Spleen (tissue), 11 donors: ENCODE data around the gene IZUMO4. TPM values are rescaled to one million over a fixed set of nuclear protein-coding genes. Genes with fewer than 3 reads are reported as not detected.

ENCODE experiments used
- DNase-seq: peaks from one replicate; pipeline ENCODE4 v3.0.0-alpha.2; 2020
- H3K27ac ChIP-seq, 8 donors: fragments of 200-600 bp; sonication (generic) in 7 of 8; 1 replicate in 4 of 8; 2 replicates in 4 of 8; pipeline versions ENCODE4 v1.5.0 to v1.8.0; 2016 to 2021; ENCODE audit warnings: inconsistent platforms in 4 of 8, mild to moderate bottlenecking in 4 of 8, moderate library complexity in 1 of 8
- H3K27me3 ChIP-seq, 7 donors: fragments of 200-600 bp; sonication (generic) in 6 of 7; replicated peaks in 1 of 7; 1 replicate in 4 of 7; 2 replicates in 3 of 7; pipeline versions ENCODE4 v1.5.0 to v1.8.0; 2016 to 2021; ENCODE audit warnings: inconsistent platforms in 3 of 7, mild to moderate bottlenecking in 1 of 7
- H3K36me3 ChIP-seq, 6 donors: fragments of 200-600 bp; sonication (generic) in 5 of 6; 1 replicate in 4 of 6; 2 replicates in 2 of 6; pipeline versions ENCODE4 v1.5.0 to v1.8.0; 2016 to 2021; ENCODE audit warnings: inconsistent platforms in 2 of 6
- H3K4me1 ChIP-seq, 6 donors: fragments of 200-600 bp; sonication (generic) in 5 of 6; 1 replicate in 3 of 6; 2 replicates in 3 of 6; pipeline versions ENCODE4 v1.5.0 to v1.8.0; 2016 to 2021; ENCODE audit warnings: inconsistent platforms in 3 of 6
- H3K4me3 ChIP-seq, 8 donors: fragments of 200-600 bp; sonication (generic) in 7 of 8; 1 replicate in 4 of 8; 2 replicates in 4 of 8; pipeline versions ENCODE4 v1.5.0 to v1.8.0; 2016 to 2021; ENCODE audit warnings: inconsistent platforms in 4 of 8, mild to moderate bottlenecking in 4 of 8, moderate library complexity in 2 of 8
- H3K9me3 ChIP-seq, 8 donors: fragments of 200-600 bp; sonication (generic) in 7 of 8; 1 replicate in 4 of 8; 2 replicates in 4 of 8; pipeline versions ENCODE4 v1.5.0 to v1.8.0; 2016 to 2021; ENCODE audit warnings: inconsistent platforms in 4 of 8
- POLR2A ChIP-seq, 3 donors: fragments of 450-650 bp; IDR thresholded peaks; one replicate each; pipeline ENCODE4 v1.5.1; 2017; ENCODE audit warnings: antibody characterized with exemption in 3 of 3, mild to moderate bottlenecking in 1 of 3
- POLR2AphosphoS5 ChIP-seq, 3 donors: sonication (generic); formaldehyde crosslinking; IDR thresholded peaks; one replicate each; pipeline ENCODE4 v1.5.1; 2017; ENCODE audit warnings: antibody characterized with exemption in 3 of 3
- WGBS, 5 donors: extraction: QIAGEN DNeasy Blood & Tissue Kit in 3 of 5; methylation state at CpG; one replicate each; pipeline versions ENCODE4 v1.1.5 to v1.1.7; 2013 to 2018; 5-methylcytosine and 5-hydroxymethylcytosine counted together
- intact Hi-C: fragments of 100-400 bp; cut with DNase I; formaldehyde crosslinking; loops from one replicate; pipeline ENCODE4 v1.15.0; 2023; ENCODE audit warnings: low total_unique reads
- polyA plus RNA-seq, 3 donors: library from polyadenylated mRNA; stranded (reverse); fragments of 200-250 nt; gene quantifications; one replicate each; pipeline ENCODE4 v1.2.1, GENCODE V29; 2013
- total RNA-seq, 7 donors: library from RNA; depleted of rRNA in 3 of 7; stranded (reverse); fragments of >200 nt in 3 of 7; fragmentation: NEBNext Ultra II Directional in 4 of 7; extraction: Animal tissue kit (Norgen Biotek cat#: 25700) in 4 of 7; gene quantifications; one replicate each; pipeline versions ENCODE4 v1.1.0 to v1.2.1, GENCODE V29; 2016 to 2021
- TF ChIP-seq, protein P1 (sequence below), 11 experiments: fragments of 200-600 bp in 7 of 11; fragments of 450-650 bp in 4 of 11; sonication (generic) in 4 of 11; IDR thresholded peaks in 8 of 11; conservative IDR thresholded peaks in 3 of 11; 1 replicate in 7 of 11; 2 replicates in 4 of 11; pipeline versions ENCODE4 v1.4.0 to v1.8.0; 2016 to 2021; ENCODE audit warnings: antibody characterized with exemption in 11 of 11, inconsistent platforms in 4 of 11, mild to moderate bottlenecking in 1 of 11
- donor health status: healthy with polysubstance abuse.
- donor health status: DM: no; HTN: no; CAD: no; lungs with moderate emphysema.
- donor health status: DM: no; HTN: no; CAD: no.
- donor health status: Bipolar disorder and iron deficiency.
- donor health status: healthy.
- donor health status: DM: no; HTN: no; CAD: no.
- donor health status: DM: yes; HTN: yes; CAD: no.

Gene IZUMO4
- total and polyA plus RNA-seq, 10 donors = 1.9 to 25.9 (median 5.7) TPM

DNA sequence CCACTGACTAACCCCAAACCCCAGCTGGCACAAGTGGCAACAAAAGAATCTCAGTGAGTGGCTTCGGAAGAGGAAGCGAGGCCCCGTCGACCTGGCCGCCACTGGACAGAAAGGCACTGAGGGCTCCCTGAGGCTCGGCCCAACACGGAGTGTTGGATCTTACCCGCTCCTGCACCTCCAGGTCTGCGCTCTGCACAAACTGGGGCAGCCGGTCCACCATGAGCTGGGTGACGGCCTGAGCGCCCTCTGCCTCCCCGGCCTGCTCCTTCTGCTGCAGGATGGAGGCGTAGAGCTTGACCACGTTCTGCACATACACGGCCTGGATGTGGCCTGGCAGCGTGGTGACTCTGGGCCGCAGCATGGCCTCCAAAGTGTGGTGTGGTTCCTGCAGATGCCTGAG lies 21.7 kb downstream of the IZUMO4 start:
- Histone ChIP-seq H3K27me3 (no peaks in the 10 kb centered on the region), H3K27ac (no peak overlapping the region), H3K4me3 (no peak overlapping the region), H3K4me1 (peaks cover 0 to 5% (median 0%) of the 10 kb centered on the region in 6 donors), H3K36me3 (peaks cover 9 to 100% (median 99%) of the 10 kb centered on the region in 6 donors), H3K9me3 (no peaks in the 10 kb centered on the region)
- DNase-seq = peak; percentile 62
- 83 to 100% (median 94%) methylated on average over 5 to 18 of the region's 18 CpGs for WGBS, 5 donors
- intact Hi-C loops = no loop called here
- TF ChIP-seq, protein P1, sequence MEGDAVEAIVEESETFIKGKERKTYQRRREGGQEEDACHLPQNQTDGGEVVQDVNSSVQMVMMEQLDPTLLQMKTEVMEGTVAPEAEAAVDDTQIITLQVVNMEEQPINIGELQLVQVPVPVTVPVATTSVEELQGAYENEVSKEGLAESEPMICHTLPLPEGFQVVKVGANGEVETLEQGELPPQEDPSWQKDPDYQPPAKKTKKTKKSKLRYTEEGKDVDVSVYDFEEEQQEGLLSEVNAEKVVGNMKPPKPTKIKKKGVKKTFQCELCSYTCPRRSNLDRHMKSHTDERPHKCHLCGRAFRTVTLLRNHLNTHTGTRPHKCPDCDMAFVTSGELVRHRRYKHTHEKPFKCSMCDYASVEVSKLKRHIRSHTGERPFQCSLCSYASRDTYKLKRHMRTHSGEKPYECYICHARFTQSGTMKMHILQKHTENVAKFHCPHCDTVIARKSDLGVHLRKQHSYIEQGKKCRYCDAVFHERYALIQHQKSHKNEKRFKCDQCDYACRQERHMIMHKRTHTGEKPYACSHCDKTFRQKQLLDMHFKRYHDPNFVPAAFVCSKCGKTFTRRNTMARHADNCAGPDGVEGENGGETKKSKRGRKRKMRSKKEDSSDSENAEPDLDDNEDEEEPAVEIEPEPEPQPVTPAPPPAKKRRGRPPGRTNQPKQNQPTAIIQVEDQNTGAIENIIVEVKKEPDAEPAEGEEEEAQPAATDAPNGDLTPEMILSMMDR (IDR thresholded peaks at IDR 0.05 in 8 of 11, conservative IDR thresholded peaks at IDR 0.05 in 3 of 11) = no peak
- TF ChIP-seq POLR2AphosphoS5 (IDR thresholded peaks at IDR 0.05) (peak in 1 of 3 donors; percentile 50), POLR2A (IDR thresholded peaks at IDR 0.05) (no peak)

DNA sequence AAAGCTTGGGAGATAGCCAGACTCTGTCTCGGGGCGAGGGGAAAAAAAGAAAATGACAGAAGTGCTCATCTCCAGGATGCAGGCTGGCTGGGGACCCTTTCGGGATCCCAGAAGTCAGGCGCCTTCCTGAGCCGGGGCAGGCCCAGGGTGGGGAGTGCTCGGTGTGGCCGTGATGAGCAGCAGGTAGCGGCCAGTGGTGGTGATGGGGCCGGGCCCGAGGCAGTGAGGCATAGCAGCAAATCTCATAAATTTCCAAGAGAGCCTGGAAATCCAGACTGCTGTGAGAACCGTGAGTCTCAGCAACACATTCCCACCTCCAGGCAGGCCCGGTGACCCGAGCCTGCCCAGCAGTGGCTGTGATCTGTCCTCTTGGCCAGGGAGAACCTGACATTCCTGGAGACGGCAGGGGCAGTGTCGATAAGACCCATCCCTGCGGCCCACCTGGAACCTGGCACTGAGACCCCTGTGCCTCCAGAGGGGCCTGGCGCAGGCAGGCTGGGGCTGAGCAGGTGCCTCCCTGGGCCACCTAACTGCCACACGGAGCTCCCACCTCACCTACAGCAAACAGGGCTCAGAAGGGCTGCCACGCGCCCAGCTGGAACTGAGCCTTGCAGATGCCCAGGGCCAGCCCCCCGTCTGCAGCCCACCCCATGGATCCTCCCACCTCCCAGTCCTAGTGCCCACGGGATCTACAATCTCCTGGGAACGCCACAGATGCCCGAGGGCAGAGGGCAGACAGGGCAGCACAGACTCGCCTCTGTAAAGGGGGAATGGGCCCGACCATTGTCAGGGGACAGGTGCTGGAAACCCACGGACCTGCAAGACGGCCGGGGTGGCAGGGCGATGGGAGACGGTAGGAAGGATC lies 23.4 kb downstream of the IZUMO4 start:
- DNase-seq = no peak
- no peak overlapping the region for H3K27ac ChIP-seq
- 90 to 96% (median 94%) methylated on average over 24 to 31 of the region's 31 CpGs for WGBS, 5 donors

DNA sequence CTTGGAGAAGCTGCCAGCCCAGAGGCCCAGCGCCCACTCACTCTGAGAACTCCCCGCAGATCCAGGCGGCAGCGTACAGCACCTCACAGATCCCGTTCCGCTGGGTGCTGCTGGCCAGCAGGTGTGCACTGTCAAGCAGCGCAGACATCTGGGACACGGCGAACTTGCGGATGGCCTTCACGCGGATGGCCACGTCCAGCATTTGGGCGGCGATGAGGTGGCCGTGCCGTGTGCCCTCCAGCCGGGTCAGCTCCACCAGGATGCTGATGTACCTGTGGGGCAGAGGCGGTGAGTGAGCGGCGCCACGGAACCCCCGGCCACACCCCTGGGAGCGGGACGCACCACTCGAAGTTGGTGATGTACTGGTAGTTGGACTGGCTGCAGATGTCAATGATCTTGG lies 24.1 kb downstream of the IZUMO4 start:
- no peak for DNase-seq
- Histone ChIP-seq H3K27ac (no peak overlapping the region), H3K4me3 (no peak overlapping the region), H3K9me3 (no peaks in the 10 kb centered on the region), H3K27me3 (no peaks in the 10 kb centered on the region), H3K36me3 (peaks cover 7 to 100% (median 98%) of the 10 kb centered on the region in 6 donors), H3K4me1 (peaks cover 0 to 5% (median 0%) of the 10 kb centered on the region in 6 donors)
- intact Hi-C loops = no loop called here
- no peak for TF ChIP-seq POLR2A (IDR thresholded peaks at IDR 0.05)
- TF ChIP-seq POLR2AphosphoS5 (IDR thresholded peaks at IDR 0.05) = peak in 1 of 3 donors; percentile 51
- WGBS, 5 donors = 96 to 98% (median 97%) methylated on average over 8 to 26 of the region's 26 CpGs

More for the DNA sequence above, 23.4 kb downstream of the IZUMO4 start:
- intact Hi-C loops = no loop called here
- H3K27me3 ChIP-seq = no peaks in the 10 kb centered on the region
- no peak for TF ChIP-seq POLR2AphosphoS5 (IDR thresholded peaks at IDR 0.05)
- TF ChIP-seq, protein P1 (IDR thresholded peaks at IDR 0.05 in 8 of 11, conservative IDR thresholded peaks at IDR 0.05 in 3 of 11) = no peak
- TF ChIP-seq POLR2A (IDR thresholded peaks at IDR 0.05) = no peak
- H3K4me3 ChIP-seq = no peak overlapping the region
- peaks cover 0 to 5% (median 0%) of the 10 kb centered on the region in 6 donors for H3K4me1 ChIP-seq
- H3K36me3 ChIP-seq = peaks cover 9 to 100% (median 98%) of the 10 kb centered on the region in 6 donors
- no peaks in the 10 kb centered on the region for H3K9me3 ChIP-seq

DNA sequence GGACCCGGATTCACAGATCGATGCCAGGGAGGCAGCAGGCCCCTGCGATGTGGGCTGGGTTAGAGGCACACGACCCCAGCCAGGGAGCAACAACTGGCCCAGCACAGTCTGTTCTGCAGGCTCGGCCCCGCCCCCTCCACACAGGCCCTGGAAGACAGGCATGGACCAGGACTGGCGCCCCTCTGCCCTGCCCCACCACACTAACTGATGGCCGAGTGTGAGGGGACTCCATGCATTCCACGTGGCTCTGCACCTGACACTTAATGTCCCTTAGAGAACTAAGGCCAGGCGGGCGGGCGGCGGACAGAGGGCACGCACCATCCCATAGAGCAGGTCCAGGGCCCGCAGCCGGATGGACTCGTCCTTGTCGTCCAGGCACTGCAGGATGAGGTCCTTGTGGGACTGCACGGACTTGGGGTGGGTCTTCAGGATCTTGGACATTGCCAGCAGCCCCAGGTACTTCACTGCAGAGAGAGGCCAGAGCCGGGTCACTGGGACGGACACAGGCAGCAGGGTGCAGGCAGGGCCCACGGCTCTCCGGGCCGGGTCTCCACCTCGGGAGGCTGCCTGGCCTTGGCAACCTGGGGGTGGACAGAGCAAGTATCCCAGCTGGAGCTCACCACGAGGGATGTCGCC lies 24.8 kb downstream of the IZUMO4 start:
- H3K27me3 ChIP-seq = no peaks in the 10 kb centered on the region
- H3K27ac ChIP-seq = no peak overlapping the region
- no peak overlapping the region for H3K4me3 ChIP-seq
- whole genome bisulfite sequencing, 5 donors = 93 to 96% (median 95%) methylated on average over 20 to 27 of the region's 27 CpGs
- H3K4me1 ChIP-seq = peaks cover 0 to 5% (median 0%) of the 10 kb centered on the region in 6 donors
- intact Hi-C loops = no loop called here
- H3K36me3 ChIP-seq = peaks cover 4 to 100% (median 98%) of the 10 kb centered on the region in 6 donors
- no peaks in the 10 kb centered on the region for H3K9me3 ChIP-seq
- DNase-seq = peak; percentile 71
- peak in 1 of 3 donors; percentile 7 for TF ChIP-seq POLR2AphosphoS5 (IDR thresholded peaks at IDR 0.05)
- TF ChIP-seq, protein P1 (IDR thresholded peaks at IDR 0.05 in 8 of 11, conservative IDR thresholded peaks at IDR 0.05 in 3 of 11) = no peak
- no peak for TF ChIP-seq POLR2A (IDR thresholded peaks at IDR 0.05)
